ENCODE results near the gene DSCAM. TPM values are rescaled to one million over a fixed set of nuclear protein-coding genes. Genes with fewer than 3 reads are reported as not detected.

DSCAM gene
- total RNA-seq, 1 experiment from 2014 or later = not detected

GRCh38 chr21:40837456-40837855 is 9.5 kb downstream of the DSCAM start:
- ChIA-PET CTCF (no interaction called here), POLR2A (no interaction called here), RAD21 (ENCODE audit: low non-redundant PET in 1 of 2, low total read pairs in 2 of 2, uncharacterized antibody in 2 of 2, unreplicated experiment in 2 of 2) (no interaction called here)
- Histone ChIP-seq H3K36me3 (ENCODE audit: control insufficient read depth in 1 of 2, insufficient read depth in 2 of 2, low read length in 2 of 2) (no peaks in the 10 kb centered on the region), H3K4me3 (replicated peaks in 1 of 2; ENCODE audit: low read depth in 1 of 2, low read length in 2 of 2) (no peak overlapping the region), H3K4me1 (ENCODE audit: control insufficient read depth in 1 of 2, insufficient read depth in 2 of 2, low read length in 2 of 2) (no peaks in the 10 kb centered on the region), H3K4me2 (ENCODE audit: low read length) (no peak overlapping the region), H2AFZ (ENCODE audit: low read depth, low read length, poor library complexity, severe bottlenecking) (no peak overlapping the region), H3K79me2 (ENCODE audit: insufficient read depth, low read length) (no peaks in the 10 kb centered on the region), H3K9me3 (ENCODE audit: control insufficient read depth in 1 of 2, insufficient read depth in 1 of 2, low read depth in 1 of 2, low read length in 2 of 2) (peaks cover 19 to 26% of the 10 kb centered on the region in 2 experiments; a peak in 2 of 4 replicates), H4K20me1 (ENCODE audit: insufficient read depth) (no peaks in the 10 kb centered on the region), H3K9ac (ENCODE audit: low read length) (no peak overlapping the region), H3K27me3 (ENCODE audit: insufficient read depth, low read length) (no peaks in the 10 kb centered on the region), H3K27ac (ENCODE audit: low read depth, low read length) (no peak overlapping the region), H3K9me2 (ENCODE audit: insufficient read depth) (no peaks in the 10 kb centered on the region)
- no TSS peak for BruUV-seq (replicated peaks)
- no peak for TF ChIP-seq EZH2phosphoT487 (IDR thresholded peaks at IDR 0.05; ENCODE audit: borderline replicate concordance)
- TF ChIP-seq ZBTB33 (IDR thresholded peaks at IDR 0.05; ENCODE audit: extremely low read depth, insufficient replicate concordance, low read length) = no peak
- TF ChIP-seq ATF3 (IDR thresholded peaks at IDR 0.05) = no peak
- TF ChIP-seq TCF7L2 (IDR thresholded peaks at IDR 0.05; ENCODE audit: borderline replicate concordance, extremely low read depth, insufficient read depth, insufficient read length) = no peak
- TF ChIP-seq POLR2A (IDR thresholded peaks at IDR 0.05; ENCODE audit: borderline replicate concordance, extremely low read depth, insufficient read depth, insufficient read length) = no peak
- no peak for TF ChIP-seq ZNF274 (IDR thresholded peaks at IDR 0.05; ENCODE audit: low read depth, low read length)
- no peak for TF ChIP-seq CEBPB (IDR thresholded peaks at IDR 0.05; ENCODE audit: low read depth)
- TF ChIP-seq SIN3A (IDR thresholded peaks at IDR 0.05; ENCODE audit: low read depth) = no peak
- no peak for TF ChIP-seq ZFX (IDR thresholded peaks at IDR 0.05)
- intact Hi-C loops (cut with micrococcal nuclease) = no loop called here
- DNase-seq (ENCODE audit: low read depth, low spot score) (no peak), ATAC-seq (no peak)

All from HCT116 (cell line).